HG02610 (cell line): ENCODE measurements around the gene RBMS3.

Experiments used
- ATAC-seq: cut with Tn5 transposase; IDR thresholded peaks from one replicate; pipeline ENCODE4 v1.9.1; 2021; ENCODE audit warnings: mild to moderate bottlenecking, moderate library complexity; ENCODE audit not compliant: unreplicated experiment

Gene RBMS3

GRCh38 chr3:29559741-29560465, 279.0 kb downstream of the RBMS3 start:
- no peak for ATAC-seq

DNA sequence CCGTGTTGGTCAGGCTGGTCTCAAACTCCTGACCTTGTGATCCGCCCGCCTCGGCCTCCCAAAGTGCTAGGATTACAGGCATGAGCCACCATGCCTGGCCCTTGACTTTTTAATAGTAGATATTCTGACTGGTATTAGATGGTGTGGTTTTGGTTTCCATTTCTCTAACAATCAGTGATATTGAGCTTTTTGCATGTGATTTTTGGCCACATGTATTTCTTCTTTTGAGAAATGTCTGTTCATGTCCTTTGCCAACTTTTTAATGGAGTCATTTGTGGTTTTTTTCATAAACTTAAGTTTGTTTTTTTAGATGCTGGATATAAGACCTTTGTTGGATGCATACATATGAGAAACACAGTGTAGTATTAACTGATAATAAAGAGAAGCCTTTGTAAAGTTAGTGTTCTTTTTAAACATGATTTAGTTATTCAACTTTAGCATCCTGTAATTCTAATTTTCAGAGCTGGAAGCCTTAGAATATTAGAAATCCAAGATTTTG, 280.8 kb downstream of the RBMS3 start:
- ATAC-seq, result no peak

GRCh38 chr3:29565236-29565635, 284.4 kb downstream of the RBMS3 start:
- no peak for ATAC-seq

DNA sequence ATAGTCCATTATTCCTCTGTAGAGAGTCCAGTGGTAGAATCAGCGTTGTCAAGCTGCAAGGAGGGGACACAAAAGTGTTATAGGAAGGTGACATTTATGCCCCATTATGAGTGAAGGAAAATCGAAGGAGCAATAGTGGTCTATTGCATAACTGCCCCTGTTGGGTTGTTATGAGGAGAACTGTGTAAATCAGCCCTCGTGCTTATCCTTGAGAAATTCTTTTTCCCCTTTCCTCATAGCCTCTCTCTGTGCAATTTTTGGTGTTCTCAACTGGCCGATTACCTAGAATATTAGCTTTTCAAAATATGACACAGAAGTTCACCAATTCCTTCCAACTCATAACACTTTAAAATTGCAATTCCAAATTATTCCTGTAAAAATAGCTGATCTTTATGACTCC, 286.6 kb downstream of the RBMS3 start:
- no peak for ATAC-seq

DNA sequence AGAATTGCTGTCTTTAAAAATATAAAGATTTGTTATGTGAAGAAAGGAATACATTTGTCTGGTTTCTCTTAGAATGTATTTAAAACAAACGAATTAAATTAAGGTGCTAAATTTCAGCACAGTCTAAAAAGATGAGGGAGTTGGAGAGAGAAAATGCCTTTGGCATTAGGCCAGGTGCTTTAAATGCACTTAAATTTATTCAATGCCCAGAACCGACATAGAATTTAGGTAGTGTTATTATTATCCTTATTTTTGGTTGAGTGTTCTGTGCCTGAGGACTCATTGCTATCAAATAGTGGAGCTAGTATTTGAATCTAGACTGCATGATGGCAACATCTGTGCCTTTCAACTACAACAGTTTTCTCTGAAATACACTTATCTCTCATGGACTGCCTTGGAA, 287.5 kb downstream of the RBMS3 start:
- ATAC-seq, result no peak

- ATAC-seq, result no peak
Measured at GRCh38 chr3:29576181-29576580, 295.3 kb downstream of the RBMS3 start.

GRCh38 chr3:29576675-29577074, 295.8 kb downstream of the RBMS3 start:
- no peak for ATAC-seq

DNA sequence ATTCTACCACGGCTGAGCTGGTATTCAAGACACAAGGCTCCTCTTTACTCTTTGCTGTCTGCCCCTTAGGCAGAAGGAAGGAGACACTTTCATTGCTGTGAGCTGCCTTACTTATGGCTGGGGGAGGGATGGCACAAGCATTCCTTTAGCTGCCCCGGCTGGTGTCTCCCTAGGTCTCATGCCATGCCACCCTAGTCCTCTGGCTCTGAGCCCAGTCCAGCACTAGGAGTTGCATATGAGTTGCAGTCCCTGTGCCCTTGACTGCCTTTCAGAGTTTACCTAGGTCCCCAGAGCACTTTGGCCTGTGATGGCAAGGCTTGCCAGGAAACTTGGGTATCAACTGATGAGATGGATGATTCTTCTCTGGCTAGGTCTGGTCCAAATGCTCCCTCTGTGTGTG, 296.4 kb downstream of the RBMS3 start:
- ATAC-seq, result no peak

DNA sequence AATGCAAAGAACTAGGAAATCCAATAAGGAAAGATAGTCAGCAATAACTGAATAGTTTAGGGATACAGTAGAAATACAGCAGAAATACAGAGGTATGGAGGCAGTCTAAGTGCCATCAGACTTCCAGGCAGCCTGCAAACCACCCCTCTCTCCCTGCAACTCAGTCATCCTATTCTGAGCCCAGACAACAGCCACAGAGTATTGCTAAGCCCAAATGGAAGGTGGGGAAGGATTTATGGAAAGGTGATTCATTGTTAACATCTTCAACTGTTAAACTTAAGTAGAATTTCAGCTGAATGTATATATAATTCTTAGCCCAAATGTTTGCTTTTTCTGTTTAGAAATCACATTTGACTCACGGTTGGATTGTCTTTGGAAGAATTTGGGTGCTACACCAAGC, 300.4 kb downstream of the RBMS3 start:
- ATAC-seq, result no peak

DNA sequence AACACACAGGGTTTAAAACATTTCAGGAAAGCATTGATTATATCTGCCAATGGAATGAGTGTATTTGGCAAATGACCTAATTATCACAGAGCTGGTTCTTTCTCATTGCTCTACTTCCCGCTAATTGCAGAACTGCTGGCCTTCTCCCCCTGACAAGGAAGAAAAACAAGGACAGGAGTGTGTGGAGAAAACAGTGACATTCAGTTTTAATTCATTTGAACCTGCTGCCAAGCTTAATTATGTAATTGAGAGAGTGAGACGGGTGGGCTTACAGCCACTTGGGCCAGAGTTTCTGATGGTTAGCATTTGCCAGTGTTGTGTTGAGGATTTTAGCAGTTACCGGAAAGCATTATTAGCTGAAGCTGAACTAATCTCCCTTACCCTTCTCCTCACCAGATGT, 301.4 kb downstream of the RBMS3 start:
- no peak for ATAC-seq

DNA sequence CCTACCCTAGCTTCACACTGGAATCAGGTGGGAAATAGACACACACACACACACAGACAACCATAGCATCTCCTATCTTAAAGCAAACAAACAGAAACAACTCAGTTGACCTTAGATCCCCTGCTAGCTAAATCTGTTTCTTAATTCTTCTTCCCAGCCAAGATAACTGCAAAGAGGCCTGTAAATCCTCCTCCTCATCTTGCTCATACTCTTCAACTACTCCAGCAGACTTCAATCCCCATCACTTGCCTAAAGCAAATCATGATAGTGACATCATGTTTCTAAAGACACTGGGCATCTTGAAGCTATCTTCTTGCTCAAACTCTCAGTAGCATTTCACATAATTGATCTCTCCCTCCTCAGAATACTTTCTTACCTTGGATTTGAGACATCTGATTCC, 303.0 kb downstream of the RBMS3 start:
- ATAC-seq, result no peak

DNA sequence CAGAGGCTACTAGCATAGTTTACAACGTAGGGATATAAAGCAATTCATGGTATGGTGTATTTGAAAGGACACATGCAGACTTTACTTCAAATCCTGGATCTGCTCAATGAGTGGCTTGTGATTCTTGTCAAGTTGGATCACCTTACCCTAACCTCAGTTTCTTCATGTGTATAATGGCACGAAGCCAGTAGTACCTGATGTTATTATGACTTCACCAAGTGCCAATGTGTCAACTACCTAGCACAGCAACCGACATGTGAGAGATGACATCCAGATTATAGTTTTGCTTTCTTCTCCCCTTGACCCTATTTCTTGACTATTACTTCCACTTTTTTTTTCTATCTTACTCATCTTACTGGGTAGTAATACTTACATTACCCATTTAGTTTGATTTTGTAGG, 304.5 kb downstream of the RBMS3 start:
- ATAC-seq, result no peak

DNA sequence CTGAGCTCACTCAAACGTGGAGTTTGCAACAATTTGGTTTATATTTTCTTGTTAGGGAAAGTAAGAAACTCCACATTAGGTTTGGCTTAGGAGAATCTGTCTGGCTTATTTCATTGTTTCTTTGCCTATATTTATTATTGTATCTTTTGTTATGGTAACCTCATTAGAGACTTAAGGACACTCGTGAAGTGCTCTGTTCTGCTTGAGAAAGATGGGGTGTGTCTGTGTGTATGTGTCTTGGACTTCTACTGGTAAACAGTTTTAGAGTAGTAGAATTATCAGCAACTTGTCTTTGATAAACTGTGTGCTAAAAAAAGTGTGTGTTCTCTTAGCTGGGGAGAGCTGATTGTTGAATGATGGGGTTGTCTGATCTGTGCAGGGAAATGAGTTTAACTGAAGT, 306.5 kb downstream of the RBMS3 start:
- ATAC-seq, result no peak

DNA sequence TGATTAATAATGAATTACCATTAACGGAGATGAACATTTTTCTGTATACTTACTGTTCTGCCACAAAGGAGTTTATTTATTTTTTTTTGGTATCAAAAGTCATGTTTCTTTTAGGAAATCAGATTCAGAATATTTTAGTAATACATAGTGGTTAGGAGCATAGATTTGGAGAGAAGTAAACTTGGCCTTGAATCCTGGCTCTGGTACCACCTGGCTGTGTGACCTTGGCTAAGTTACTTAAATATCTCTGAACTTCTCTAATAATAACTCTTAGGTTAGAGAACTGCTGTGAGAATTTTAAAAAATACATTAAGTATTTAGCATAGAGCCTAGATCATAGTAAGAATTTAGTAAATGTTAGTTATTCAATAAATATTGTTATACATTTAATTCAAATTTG, 309.1 kb downstream of the RBMS3 start:
- ATAC-seq, result no peak

- no peak for ATAC-seq
Measured at GRCh38 chr3:29590461-29590860, 309.6 kb downstream of the RBMS3 start.

DNA sequence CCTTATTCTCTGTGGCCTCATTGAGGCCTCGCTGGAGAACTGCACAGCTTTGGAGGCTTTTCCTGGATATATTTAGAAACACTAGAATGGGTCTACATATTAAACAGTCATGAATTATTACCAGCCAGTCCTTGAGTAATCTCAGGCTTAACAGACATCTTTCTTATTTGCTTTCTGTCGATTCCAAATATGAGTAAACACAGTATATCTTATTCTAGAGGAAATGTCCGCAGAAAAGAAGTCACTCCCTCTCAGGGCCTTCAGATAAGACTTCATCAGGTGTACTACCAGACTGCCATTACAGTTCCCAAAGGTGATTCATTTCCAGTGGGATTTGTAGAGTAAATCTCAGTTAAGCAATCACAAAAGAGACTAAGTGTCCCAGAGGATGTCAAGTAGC, 310.7 kb downstream of the RBMS3 start:
- no peak for ATAC-seq

GRCh38 chr3:29593802-29594201, 312.9 kb downstream of the RBMS3 start:
- ATAC-seq, result no peak

DNA sequence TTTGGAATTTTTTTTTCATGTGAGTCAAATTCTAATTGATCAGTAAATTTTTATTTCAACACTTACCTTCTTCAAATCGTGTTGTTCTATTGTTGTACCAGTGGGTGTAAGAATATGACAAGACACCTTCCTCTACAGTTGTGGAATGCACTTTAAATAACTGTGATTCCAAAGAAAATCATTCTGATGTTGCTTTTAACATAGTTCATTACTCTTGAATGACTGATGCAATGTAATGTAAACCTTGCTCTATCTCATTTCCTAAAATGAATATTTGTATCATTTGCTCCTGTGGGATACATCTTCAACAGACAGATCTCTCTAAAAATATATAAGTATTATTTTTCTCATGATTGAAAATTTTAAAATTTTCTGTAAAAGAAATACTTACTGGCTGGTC, 313.4 kb downstream of the RBMS3 start:
- no peak for ATAC-seq

- ATAC-seq, result no peak
Measured at GRCh38 chr3:29597376-29598008, 316.6 kb downstream of the RBMS3 start.

- no peak for ATAC-seq
Measured at GRCh38 chr3:29601861-29602585, 321.2 kb downstream of the RBMS3 start.

DNA sequence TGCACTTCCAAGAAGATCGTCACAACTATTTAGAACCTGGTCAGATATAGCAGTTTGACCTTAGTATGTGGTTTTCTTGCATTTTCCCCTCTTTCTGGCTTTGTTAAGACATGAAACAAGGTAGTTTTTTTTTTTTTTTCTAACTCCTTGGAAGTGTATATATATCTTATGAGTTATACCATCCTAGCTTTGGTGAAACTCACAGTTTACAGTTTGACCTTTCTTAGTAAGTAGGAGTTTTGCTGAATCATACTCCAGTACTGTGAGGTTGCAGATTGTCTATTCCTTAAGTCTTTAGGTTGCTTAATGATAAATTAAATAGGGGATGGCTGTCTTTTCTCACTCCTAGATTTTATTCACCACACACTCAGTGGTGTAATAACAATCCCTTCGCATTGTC, 325.0 kb downstream of the RBMS3 start:
- ATAC-seq, result no peak

DNA sequence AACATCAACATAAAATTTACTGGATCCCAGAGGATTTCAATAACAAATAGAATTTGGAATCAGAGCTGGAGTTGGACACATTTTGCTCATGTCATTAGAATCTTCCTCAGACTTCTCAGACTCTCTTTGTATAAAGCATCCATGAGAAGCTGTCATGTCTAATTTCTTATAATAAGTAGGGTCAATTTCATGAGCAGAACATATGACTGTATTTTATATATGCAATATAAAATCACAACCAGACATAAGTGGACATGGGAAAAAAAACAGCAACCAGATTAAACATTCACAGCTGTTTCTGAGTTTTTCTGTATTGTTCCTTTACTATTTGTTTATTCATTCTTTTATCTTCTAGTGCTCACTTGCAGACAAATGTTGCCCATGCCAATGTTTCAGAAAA, 325.5 kb downstream of the RBMS3 start:
- no peak for ATAC-seq
